ENCODE data around the gene KCNJ1.

Gene KCNJ1

GRCh38 chr11:128881221-128881620 is 14.1 kb upstream of the KCNJ1 start:
- TF ChIP-seq, protein P1, sequence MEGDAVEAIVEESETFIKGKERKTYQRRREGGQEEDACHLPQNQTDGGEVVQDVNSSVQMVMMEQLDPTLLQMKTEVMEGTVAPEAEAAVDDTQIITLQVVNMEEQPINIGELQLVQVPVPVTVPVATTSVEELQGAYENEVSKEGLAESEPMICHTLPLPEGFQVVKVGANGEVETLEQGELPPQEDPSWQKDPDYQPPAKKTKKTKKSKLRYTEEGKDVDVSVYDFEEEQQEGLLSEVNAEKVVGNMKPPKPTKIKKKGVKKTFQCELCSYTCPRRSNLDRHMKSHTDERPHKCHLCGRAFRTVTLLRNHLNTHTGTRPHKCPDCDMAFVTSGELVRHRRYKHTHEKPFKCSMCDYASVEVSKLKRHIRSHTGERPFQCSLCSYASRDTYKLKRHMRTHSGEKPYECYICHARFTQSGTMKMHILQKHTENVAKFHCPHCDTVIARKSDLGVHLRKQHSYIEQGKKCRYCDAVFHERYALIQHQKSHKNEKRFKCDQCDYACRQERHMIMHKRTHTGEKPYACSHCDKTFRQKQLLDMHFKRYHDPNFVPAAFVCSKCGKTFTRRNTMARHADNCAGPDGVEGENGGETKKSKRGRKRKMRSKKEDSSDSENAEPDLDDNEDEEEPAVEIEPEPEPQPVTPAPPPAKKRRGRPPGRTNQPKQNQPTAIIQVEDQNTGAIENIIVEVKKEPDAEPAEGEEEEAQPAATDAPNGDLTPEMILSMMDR (IDR thresholded peaks at IDR 0.05; ENCODE audit: low read depth, low read length), result no peak

GRCh38 chr11:128879817-128880216 is 12.7 kb upstream of the KCNJ1 start:
- TF ChIP-seq, protein P1 (IDR thresholded peaks at IDR 0.05; ENCODE audit: low read depth, low read length), result no peak
- no peak overlapping the region for H3K4me3 ChIP-seq (ENCODE audit: low read depth, low read length)

More at GRCh38 chr11:128881221-128881620, 14.1 kb upstream of the KCNJ1 start:
- no peak overlapping the region for H3K4me3 ChIP-seq (ENCODE audit: low read depth, low read length)

DNA sequence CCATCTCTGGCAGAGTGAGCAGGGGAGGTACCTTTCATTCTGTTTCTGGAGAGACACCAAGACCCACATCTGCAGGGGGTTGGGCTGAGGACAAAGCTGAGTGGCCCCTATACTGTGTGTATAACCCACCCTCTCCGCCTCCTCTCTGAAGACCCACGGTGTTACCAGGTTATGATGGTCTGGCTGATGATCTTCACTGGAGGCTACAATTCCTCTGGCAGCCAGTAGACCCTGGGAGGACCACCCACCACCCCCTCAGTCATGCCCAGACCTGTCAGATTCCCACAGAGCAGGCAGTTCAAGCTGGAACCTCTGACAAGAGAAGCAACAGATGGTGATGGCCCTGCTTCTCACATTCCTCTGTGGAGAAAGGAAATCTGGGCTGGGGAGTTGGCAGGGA is 11.4 kb upstream of the KCNJ1 start:
- no peak overlapping the region for H3K4me3 ChIP-seq (ENCODE audit: low read depth, low read length)
- TF ChIP-seq, protein P1 (IDR thresholded peaks at IDR 0.05; ENCODE audit: low read depth, low read length), result no peak

DNA sequence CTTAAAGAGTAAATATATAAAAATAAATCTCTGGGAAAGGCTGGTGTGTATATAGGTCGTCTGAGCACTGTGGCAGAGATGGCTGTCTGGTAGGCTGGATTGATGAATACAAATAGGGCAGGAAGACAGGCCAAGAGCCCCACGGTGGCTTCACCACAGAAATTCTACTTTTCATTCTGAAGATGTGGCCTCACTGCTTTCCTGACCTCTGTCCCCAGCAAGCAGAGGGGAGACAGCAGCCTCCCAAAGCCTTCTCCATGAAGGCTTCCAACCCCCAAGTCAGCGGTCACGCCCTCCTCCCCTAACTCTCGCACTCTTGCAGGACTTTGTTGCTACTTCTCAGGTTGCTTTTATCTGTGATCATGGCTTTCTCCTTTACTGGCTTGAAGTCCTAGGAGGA is 10.6 kb upstream of the KCNJ1 start:
- no peak overlapping the region for H3K4me3 ChIP-seq (ENCODE audit: low read depth, low read length)
- TF ChIP-seq, protein P1 (IDR thresholded peaks at IDR 0.05; ENCODE audit: low read depth, low read length), result no peak

GRCh38 chr11:128876133-128876650 is 9.1 kb upstream of the KCNJ1 start:
- no peak overlapping the region for H3K4me3 ChIP-seq (ENCODE audit: low read depth, low read length)
- TF ChIP-seq, protein P1 (IDR thresholded peaks at IDR 0.05; ENCODE audit: low read depth, low read length), result no peak

DNA sequence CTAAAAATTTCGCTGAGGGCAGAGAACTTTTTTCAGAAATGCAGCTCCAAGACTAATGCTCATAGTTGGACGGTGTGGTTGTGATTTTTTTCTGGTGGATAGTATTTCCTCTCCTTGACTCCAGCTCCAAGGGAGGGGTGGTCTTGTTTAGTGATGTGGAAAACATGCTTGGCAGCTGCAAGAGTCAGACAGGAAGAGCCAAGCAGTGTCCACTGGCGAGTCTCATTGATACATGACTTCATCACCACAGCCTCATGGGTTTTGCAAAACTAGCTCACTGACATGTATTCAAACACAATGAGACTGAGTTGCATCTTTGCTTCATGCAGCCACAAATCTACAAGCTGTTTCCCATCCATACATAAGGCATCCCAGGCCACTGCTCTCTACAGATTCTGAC is 7.3 kb upstream of the KCNJ1 start:
- TF ChIP-seq, protein P1 (IDR thresholded peaks at IDR 0.05; ENCODE audit: low read depth, low read length), result no peak
- no peak overlapping the region for H3K4me3 ChIP-seq (ENCODE audit: low read depth, low read length)

GRCh38 chr11:128872594-128872993 is 5.5 kb upstream of the KCNJ1 start:
- TF ChIP-seq, protein P1 (IDR thresholded peaks at IDR 0.05; ENCODE audit: low read depth, low read length), result no peak
- H3K4me3 ChIP-seq (ENCODE audit: low read depth, low read length), result no peak overlapping the region
